ENCODE measurements around the gene FOCAD.

FOCAD gene

GRCh38 chr9:20832775-20833174 lies 148.7 kb downstream of the FOCAD start:
- TF ChIP-seq EZH2 (optimal IDR thresholded peaks at IDR 0.05; ENCODE audit: low read depth, low read length) (no peak), CTCF (IDR thresholded peaks at IDR 0.05; ENCODE audit: low read length) (no peak), EZH2phosphoT487 (IDR thresholded peaks at IDR 0.05; ENCODE audit: low read length) (no peak)
- no peak overlapping the region for H3K9ac ChIP-seq (ENCODE audit: low read length)
- H3K27me3 ChIP-seq (replicated peaks; ENCODE audit: insufficient read depth, low read length) = no peaks in the 10 kb centered on the region
- H3K27ac ChIP-seq (ENCODE audit: low read length) = no peak overlapping the region
- no peaks in the 10 kb centered on the region for H3K9me2 ChIP-seq (replicated peaks; ENCODE audit: insufficient read depth, low read length)
- no peaks in the 10 kb centered on the region for H3F3A ChIP-seq (ENCODE audit: insufficient read depth, low read length)
- no peaks in the 10 kb centered on the region for H3K9me3 ChIP-seq (replicated peaks; ENCODE audit: insufficient read depth, low read length)
- H3K4me3 ChIP-seq (ENCODE audit: low read length) = no peak overlapping the region
- no peak overlapping the region for H2AFZ ChIP-seq (ENCODE audit: low read length)
- H3K36me3 ChIP-seq (replicated peaks; ENCODE audit: insufficient read depth, low read length) = no peaks in the 10 kb centered on the region
- H3K4me1 ChIP-seq (ENCODE audit: low read length) = no peaks in the 10 kb centered on the region
- H4K20me1 ChIP-seq (ENCODE audit: insufficient read depth, low read length) = no peaks in the 10 kb centered on the region
- DNase-seq = no peak
- H3K4me2 ChIP-seq (ENCODE audit: low read depth, low read length) = no peak overlapping the region
- no peaks in the 10 kb centered on the region for H3K79me2 ChIP-seq (ENCODE audit: low read length)

- no peaks in the 10 kb centered on the region for H3K4me1 ChIP-seq (ENCODE audit: low read length)
- H3K4me3 ChIP-seq (ENCODE audit: low read length) = no peak overlapping the region
- H3K9me3 ChIP-seq (replicated peaks; ENCODE audit: insufficient read depth, low read length) = no peaks in the 10 kb centered on the region
- no peaks in the 10 kb centered on the region for H3K79me2 ChIP-seq (ENCODE audit: low read length)
- H3K27ac ChIP-seq (ENCODE audit: low read length) = no peak overlapping the region
- H3K36me3 ChIP-seq (replicated peaks; ENCODE audit: insufficient read depth, low read length) = no peaks in the 10 kb centered on the region
- H3F3A ChIP-seq (ENCODE audit: insufficient read depth, low read length) = no peaks in the 10 kb centered on the region
- H3K9ac ChIP-seq (ENCODE audit: low read length) = no peak overlapping the region
- no peak for DNase-seq
- H3K27me3 ChIP-seq (replicated peaks; ENCODE audit: insufficient read depth, low read length) = no peaks in the 10 kb centered on the region
- H2AFZ ChIP-seq (ENCODE audit: low read length) = no peak overlapping the region
- TF ChIP-seq EZH2phosphoT487 (IDR thresholded peaks at IDR 0.05; ENCODE audit: low read length) (no peak), EZH2 (optimal IDR thresholded peaks at IDR 0.05; ENCODE audit: low read depth, low read length) (no peak), CTCF (IDR thresholded peaks at IDR 0.05; ENCODE audit: low read length) (no peak)
- no peaks in the 10 kb centered on the region for H4K20me1 ChIP-seq (ENCODE audit: insufficient read depth, low read length)
- H3K4me2 ChIP-seq (ENCODE audit: low read depth, low read length) = no peak overlapping the region
- no peaks in the 10 kb centered on the region for H3K9me2 ChIP-seq (replicated peaks; ENCODE audit: insufficient read depth, low read length)
These were observed 151.6 kb downstream of the FOCAD start for GRCh38 chr9:20835377-20836286.

GRCh38 chr9:20837166-20837565 lies 153.1 kb downstream of the FOCAD start:
- no peak overlapping the region for H2AFZ ChIP-seq (ENCODE audit: low read length)
- no peak overlapping the region for H3K4me3 ChIP-seq (ENCODE audit: low read length)
- no peaks in the 10 kb centered on the region for H3K36me3 ChIP-seq (replicated peaks; ENCODE audit: insufficient read depth, low read length)
- no peaks in the 10 kb centered on the region for H3K4me1 ChIP-seq (ENCODE audit: low read length)
- DNase-seq = no peak
- no peak overlapping the region for H3K9ac ChIP-seq (ENCODE audit: low read length)
- no peaks in the 10 kb centered on the region for H3F3A ChIP-seq (ENCODE audit: insufficient read depth, low read length)
- H3K27me3 ChIP-seq (replicated peaks; ENCODE audit: insufficient read depth, low read length) = no peaks in the 10 kb centered on the region
- no peak overlapping the region for H3K27ac ChIP-seq (ENCODE audit: low read length)
- TF ChIP-seq EZH2phosphoT487 (IDR thresholded peaks at IDR 0.05; ENCODE audit: low read length) (no peak), EZH2 (optimal IDR thresholded peaks at IDR 0.05; ENCODE audit: low read depth, low read length) (no peak), CTCF (IDR thresholded peaks at IDR 0.05; ENCODE audit: low read length) (no peak)
- H4K20me1 ChIP-seq (ENCODE audit: insufficient read depth, low read length) = no peaks in the 10 kb centered on the region
- no peaks in the 10 kb centered on the region for H3K79me2 ChIP-seq (ENCODE audit: low read length)
- no peaks in the 10 kb centered on the region for H3K9me2 ChIP-seq (replicated peaks; ENCODE audit: insufficient read depth, low read length)
- no peaks in the 10 kb centered on the region for H3K9me3 ChIP-seq (replicated peaks; ENCODE audit: insufficient read depth, low read length)
- H3K4me2 ChIP-seq (ENCODE audit: low read depth, low read length) = no peak overlapping the region
